HepG2 (cell line): ENCODE data around the gene FOXD2. TPM values are rescaled to one million over a fixed set of nuclear protein-coding genes. Genes with fewer than 3 reads are reported as not detected.

Experiments used
- ATRX ChIP-seq: sonication (generic); formaldehyde crosslinking; IDR thresholded peaks from 2 replicates; pipeline ENCODE4 v1.4.0; 2020; ENCODE audit warnings: missing genetic modification reagents, borderline replicate concordance
- FOXK1 ChIP-seq: sonication (generic); formaldehyde crosslinking; IDR thresholded peaks from 2 replicates; pipeline ENCODE4 v1.4.0; 2020; ENCODE audit warnings: low read depth, missing genetic modification reagents, borderline replicate concordance
- HIVEP1 ChIP-seq: sonication (generic); formaldehyde crosslinking; IDR thresholded peaks from 2 replicates; pipeline ENCODE4 v1.4.0; 2020; ENCODE audit warnings: mild to moderate bottlenecking, missing genetic modification reagents
- KDM4B ChIP-seq: sonication (generic); formaldehyde crosslinking; IDR thresholded peaks from 2 replicates; pipeline ENCODE4 v1.4.0; 2020; ENCODE audit warnings: missing genetic modification reagents
- KLF16 ChIP-seq, 2 experiments: sonication (generic) in 1 of 2; formaldehyde crosslinking in 1 of 2; IDR thresholded peaks; 2 replicates each; pipeline versions ENCODE4 v1.6.1 to v1.8.0; 2016 to 2023; ENCODE audit warnings: missing genetic modification reagents in 2 of 2, missing compliant biosample characterization in 1 of 2
- TEAD2 ChIP-seq: sonication (generic); formaldehyde crosslinking; IDR thresholded peaks from 2 replicates; pipeline ENCODE4 v1.9.0; 2021; ENCODE audit warnings: missing genetic modification reagents
- XRCC5 ChIP-seq: fragments of 200-400 bp; formaldehyde crosslinking; optimal IDR thresholded peaks from 2 replicates; pipeline ENCODE3; 2017; ENCODE audit warnings: mild to moderate bottlenecking, low read length
- ZNF264 ChIP-seq: sonication (generic); formaldehyde crosslinking; IDR thresholded peaks from 2 replicates; pipeline ENCODE4 v1.4.0; 2020; ENCODE audit warnings: missing genetic modification reagents
- ZNF737 ChIP-seq: sonication (generic); formaldehyde crosslinking; IDR thresholded peaks from 2 replicates; pipeline ENCODE4 v1.5.0; 2020; ENCODE audit warnings: missing genetic modification reagents, mild to moderate bottlenecking, borderline replicate concordance
- ZNF792 ChIP-seq: IDR thresholded peaks from 2 replicates; pipeline ENCODE4 v1.6.1; 2016
- polyA plus RNA-seq, 8 experiments: library from polyadenylated mRNA; depleted of rRNA in 3 of 8; stranded (reverse) in 7 of 8; unstranded in 1 of 8; fragments of >200 nt; fragmentation: Illumina TruSeq in 4 of 8; extraction: Trizol in 4 of 8; gene quantifications; 2 replicates each; pipeline versions ENCODE4 v1.2.1 to v1.2.3, GENCODE V29; 2011 to 2016; ENCODE audit warnings: low read depth in 4 of 8, missing spikeins in 1 of 8, mixed read lengths in 1 of 8; ENCODE audit not compliant: insufficient read depth in 1 of 8
- total RNA-seq, 5 experiments: library from RNA; depleted of rRNA; stranded (reverse); fragments of >200 nt; fragmentation: Illumina TruSeq; extraction: Trizol; gene quantifications; 2 replicates each; pipeline ENCODE4 v1.2.3, GENCODE V29; 2016; ENCODE audit warnings: low read depth in 1 of 5
- TF ChIP-seq, protein P1 (sequence below): sonication (generic); formaldehyde crosslinking; IDR thresholded peaks from 2 replicates; pipeline ENCODE4 v1.8.1; 2023; ENCODE audit warnings: mild to moderate bottlenecking, missing genetic modification reagents
- TF ChIP-seq, protein P2 (sequence below): sonication (generic); formaldehyde crosslinking; IDR thresholded peaks from 2 replicates; pipeline ENCODE4 v1.4.0; 2020; ENCODE audit warnings: missing genetic modification reagents
- TF ChIP-seq, protein P3 (sequence below): sonication (generic); formaldehyde crosslinking; conservative IDR thresholded peaks from 2 replicates; pipeline ENCODE4 v1.4.0; 2020; ENCODE audit warnings: missing genetic modification reagents
- TF ChIP-seq, protein P4 (sequence below): sonication (generic); formaldehyde crosslinking; IDR thresholded peaks from 2 replicates; pipeline ENCODE4 v1.8.0; 2022; ENCODE audit warnings: missing genetic modification reagents, low read depth, mild to moderate bottlenecking, borderline replicate concordance
- TF ChIP-seq, protein P5 (sequence below): sonication (generic); formaldehyde crosslinking; IDR thresholded peaks from 2 replicates; pipeline ENCODE4 v1.5.1; 2020; ENCODE audit warnings: mild to moderate bottlenecking, missing genetic modification reagents, moderate library complexity
- TF ChIP-seq, protein P6 (sequence below): sonication (generic); formaldehyde crosslinking; IDR thresholded peaks from 2 replicates; pipeline ENCODE4 v1.5.0; 2020; ENCODE audit warnings: mild to moderate bottlenecking, missing genetic modification reagents, borderline replicate concordance
- TF ChIP-seq, protein P7 (sequence below): sonication (generic); formaldehyde crosslinking; IDR thresholded peaks from 2 replicates; pipeline ENCODE4 v1.8.1; 2023; ENCODE audit warnings: mild to moderate bottlenecking, moderate library complexity, missing genetic modification reagents

FOXD2 gene
- total and polyA plus RNA-seq, 2 of the 13 experiments (the other 11 are each of a cell fraction or from before 2014, with no cell fraction given), result 0.01 to 0.09 TPM

DNA sequence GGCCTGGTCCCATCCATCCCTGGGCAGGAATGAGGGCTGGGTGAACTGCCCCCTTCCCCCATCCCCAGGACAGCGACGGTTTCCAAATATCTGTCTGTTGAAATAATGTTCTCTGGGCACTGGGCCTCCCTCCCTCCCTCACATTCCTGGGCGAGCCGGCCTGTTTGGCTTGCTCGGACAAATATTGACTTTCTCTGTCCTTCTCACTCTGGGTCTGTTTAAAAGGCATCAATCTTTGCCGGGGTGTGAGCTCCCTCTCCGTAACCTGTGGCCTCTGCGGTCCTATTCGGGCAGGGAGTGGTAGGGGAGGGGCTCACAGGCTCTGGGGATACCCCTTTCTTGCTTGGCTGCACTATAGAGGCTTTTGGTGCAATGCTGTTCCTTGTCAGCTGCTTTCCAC, 40.2 kb downstream of the FOXD2 start (continued):
- TF ChIP-seq, protein P1, sequence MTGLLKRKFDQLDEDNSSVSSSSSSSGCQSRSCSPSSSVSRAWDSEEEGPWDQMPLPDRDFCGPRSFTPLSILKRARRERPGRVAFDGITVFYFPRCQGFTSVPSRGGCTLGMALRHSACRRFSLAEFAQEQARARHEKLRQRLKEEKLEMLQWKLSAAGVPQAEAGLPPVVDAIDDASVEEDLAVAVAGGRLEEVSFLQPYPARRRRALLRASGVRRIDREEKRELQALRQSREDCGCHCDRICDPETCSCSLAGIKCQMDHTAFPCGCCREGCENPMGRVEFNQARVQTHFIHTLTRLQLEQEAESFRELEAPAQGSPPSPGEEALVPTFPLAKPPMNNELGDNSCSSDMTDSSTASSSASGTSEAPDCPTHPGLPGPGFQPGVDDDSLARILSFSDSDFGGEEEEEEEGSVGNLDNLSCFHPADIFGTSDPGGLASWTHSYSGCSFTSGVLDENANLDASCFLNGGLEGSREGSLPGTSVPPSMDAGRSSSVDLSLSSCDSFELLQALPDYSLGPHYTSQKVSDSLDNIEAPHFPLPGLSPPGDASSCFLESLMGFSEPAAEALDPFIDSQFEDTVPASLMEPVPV, result no peak
- TF ChIP-seq HIVEP1 (CRISPR knock-in tag) (peak; percentile 92), ZNF264 (peak; percentile 75; the same call in 1 of the 2 replicates), KDM4B (peak; percentile 73; the same call in 1 of the 2 replicates), FOXK1 (CRISPR knock-in tag) (peak; percentile 37; the same call in 1 of the 2 replicates), KLF16 (CRISPR knock-in tag; IDR thresholded peaks at IDR 0.05) (peak in 1 of 2 experiments; percentile 37; a peak in 2 of 4 replicates), ZNF737 (CRISPR knock-in tag) (no peak), XRCC5 (peak; percentile 71), ZNF792 (peak; percentile 53; the same call in 1 of the 2 replicates), TEAD2 (CRISPR knock-in tag) (0 out of 2 replicates have a peak, but pooled peaks have one; percentile 80), ATRX (CRISPR knock-in tag) (no peak)
- TF ChIP-seq, protein P2, sequence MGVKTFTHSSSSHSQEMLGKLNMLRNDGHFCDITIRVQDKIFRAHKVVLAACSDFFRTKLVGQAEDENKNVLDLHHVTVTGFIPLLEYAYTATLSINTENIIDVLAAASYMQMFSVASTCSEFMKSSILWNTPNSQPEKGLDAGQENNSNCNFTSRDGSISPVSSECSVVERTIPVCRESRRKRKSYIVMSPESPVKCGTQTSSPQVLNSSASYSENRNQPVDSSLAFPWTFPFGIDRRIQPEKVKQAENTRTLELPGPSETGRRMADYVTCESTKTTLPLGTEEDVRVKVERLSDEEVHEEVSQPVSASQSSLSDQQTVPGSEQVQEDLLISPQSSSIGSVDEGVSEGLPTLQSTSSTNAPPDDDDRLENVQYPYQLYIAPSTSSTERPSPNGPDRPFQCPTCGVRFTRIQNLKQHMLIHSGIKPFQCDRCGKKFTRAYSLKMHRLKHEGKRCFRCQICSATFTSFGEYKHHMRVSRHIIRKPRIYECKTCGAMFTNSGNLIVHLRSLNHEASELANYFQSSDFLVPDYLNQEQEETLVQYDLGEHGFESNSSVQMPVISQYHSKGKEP (CRISPR knock-in tag), result no peak
- TF ChIP-seq, protein P3, sequence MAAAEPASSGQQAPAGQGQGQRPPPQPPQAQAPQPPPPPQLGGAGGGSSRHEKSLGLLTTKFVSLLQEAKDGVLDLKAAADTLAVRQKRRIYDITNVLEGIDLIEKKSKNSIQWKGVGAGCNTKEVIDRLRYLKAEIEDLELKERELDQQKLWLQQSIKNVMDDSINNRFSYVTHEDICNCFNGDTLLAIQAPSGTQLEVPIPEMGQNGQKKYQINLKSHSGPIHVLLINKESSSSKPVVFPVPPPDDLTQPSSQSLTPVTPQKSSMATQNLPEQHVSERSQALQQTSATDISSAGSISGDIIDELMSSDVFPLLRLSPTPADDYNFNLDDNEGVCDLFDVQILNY (CRISPR knock-in tag), result no peak
- TF ChIP-seq, protein P4, sequence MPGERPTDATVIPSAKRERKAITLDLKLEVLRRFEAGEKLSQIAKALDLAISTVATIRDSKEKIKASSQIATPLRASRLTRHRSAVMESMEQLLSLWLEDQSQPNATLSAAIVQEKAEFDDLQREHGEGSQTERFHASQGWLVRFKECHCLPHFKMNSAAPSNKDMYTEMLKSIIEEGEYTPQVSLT (CRISPR knock-in tag), result no peak
- TF ChIP-seq, protein P5, sequence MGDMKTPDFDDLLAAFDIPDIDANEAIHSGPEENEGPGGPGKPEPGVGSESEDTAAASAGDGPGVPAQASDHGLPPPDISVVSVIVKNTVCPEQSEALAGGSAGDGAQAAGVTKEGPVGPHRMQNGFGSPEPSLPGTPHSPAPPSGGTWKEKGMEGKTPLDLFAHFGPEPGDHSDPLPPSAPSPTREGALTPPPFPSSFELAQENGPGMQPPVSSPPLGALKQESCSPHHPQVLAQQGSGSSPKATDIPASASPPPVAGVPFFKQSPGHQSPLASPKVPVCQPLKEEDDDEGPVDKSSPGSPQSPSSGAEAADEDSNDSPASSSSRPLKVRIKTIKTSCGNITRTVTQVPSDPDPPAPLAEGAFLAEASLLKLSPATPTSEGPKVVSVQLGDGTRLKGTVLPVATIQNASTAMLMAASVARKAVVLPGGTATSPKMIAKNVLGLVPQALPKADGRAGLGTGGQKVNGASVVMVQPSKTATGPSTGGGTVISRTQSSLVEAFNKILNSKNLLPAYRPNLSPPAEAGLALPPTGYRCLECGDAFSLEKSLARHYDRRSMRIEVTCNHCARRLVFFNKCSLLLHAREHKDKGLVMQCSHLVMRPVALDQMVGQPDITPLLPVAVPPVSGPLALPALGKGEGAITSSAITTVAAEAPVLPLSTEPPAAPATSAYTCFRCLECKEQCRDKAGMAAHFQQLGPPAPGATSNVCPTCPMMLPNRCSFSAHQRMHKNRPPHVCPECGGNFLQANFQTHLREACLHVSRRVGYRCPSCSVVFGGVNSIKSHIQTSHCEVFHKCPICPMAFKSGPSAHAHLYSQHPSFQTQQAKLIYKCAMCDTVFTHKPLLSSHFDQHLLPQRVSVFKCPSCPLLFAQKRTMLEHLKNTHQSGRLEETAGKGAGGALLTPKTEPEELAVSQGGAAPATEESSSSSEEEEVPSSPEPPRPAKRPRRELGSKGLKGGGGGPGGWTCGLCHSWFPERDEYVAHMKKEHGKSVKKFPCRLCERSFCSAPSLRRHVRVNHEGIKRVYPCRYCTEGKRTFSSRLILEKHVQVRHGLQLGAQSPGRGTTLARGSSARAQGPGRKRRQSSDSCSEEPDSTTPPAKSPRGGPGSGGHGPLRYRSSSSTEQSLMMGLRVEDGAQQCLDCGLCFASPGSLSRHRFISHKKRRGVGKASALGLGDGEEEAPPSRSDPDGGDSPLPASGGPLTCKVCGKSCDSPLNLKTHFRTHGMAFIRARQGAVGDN (CRISPR knock-in tag), result peak; percentile 58
- TF ChIP-seq, protein P6, sequence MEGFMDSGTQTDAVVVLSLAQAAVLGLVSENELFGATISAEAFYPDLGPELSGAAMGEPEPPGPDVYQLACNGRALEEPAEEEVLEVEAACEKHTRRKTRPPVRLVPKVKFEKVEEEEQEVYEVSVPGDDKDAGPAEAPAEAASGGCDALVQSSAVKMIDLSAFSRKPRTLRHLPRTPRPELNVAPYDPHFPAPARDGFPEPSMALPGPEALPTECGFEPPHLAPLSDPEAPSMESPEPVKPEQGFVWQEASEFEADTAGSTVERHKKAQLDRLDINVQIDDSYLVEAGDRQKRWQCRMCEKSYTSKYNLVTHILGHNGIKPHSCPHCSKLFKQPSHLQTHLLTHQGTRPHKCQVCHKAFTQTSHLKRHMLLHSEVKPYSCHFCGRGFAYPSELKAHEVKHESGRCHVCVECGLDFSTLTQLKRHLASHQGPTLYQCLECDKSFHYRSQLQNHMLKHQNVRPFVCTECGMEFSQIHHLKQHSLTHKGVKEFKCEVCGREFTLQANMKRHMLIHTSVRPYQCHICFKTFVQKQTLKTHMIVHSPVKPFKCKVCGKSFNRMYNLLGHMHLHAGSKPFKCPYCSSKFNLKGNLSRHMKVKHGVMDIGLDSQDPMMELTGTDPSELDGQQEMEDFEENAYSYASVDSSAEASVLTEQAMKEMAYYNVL (CRISPR knock-in tag), result peak; percentile 51; the same call in 1 of the 2 replicates
- TF ChIP-seq, protein P7, sequence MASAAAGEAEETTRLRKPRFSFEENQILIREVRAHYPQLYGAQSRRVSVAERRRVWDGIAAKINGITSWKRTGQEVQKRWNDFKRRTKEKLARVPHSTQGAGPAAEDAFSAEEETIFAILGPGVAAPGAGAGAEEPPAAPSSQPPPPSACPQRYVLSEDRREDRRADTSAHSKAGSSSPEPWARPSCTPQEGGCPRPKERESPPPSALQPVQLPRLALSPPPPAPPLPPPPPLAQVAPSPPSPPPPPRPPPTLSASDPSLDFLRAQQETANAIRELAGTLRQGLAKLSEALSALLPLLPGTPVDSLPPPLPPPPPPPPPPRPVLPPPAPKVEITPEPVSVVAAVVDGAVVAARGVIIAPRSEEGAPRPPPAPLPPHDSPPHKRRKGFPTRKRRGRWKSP, result peak; percentile 70; the same call in 1 of the 2 replicates
